ENCODE measurements around the gene PIK3AP1.

Gene PIK3AP1

GRCh38 chr10:96641396-96642295 is 78.7 kb downstream of the PIK3AP1 start:
- no peak for DNase-seq

DNA sequence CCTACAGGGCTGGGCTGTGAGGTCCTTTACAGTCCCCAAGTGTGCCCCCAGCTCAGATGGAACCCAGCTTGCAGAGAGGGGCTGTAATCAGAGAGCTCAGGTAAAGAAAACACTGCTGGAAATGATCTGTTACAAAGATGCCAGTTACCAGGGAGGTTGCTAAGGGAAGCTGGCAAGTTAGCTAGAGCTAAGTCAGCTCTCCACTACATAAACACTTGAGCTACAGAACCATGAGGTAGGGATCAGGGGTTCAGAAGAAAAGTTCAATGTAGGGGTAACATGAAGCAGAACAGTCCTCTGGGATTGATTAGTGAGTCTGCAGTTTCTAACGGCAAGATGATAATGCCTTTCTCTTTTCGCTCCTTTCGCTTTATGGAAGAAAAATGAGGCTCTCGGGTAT is 80.4 kb downstream of the PIK3AP1 start:
- no peak for DNase-seq

DNA sequence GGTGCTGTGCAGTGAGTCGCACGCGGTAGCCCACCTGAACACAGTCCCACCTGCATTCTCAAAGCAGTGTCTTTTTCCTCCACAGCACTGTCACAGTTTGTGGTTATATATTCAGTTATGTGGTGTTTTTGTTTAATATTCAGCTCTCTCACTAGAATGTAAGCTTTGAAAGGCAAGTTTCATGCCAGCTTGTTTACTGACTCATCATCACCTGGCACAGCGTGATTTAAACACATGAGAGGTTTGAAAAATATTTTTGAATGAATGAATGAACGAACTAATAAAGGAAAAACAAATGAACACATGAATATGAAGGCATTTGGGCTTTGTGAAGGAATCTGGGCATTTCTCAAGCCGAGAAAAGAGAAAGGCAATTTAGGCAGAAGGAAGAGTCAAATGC is 81.6 kb downstream of the PIK3AP1 start:
- no peak for DNase-seq

GRCh38 chr10:96638120-96638519 is 82.2 kb downstream of the PIK3AP1 start:
- no peak for DNase-seq

GRCh38 chr10:96637709-96638108 is 82.6 kb downstream of the PIK3AP1 start:
- DNase-seq, result no peak

DNA sequence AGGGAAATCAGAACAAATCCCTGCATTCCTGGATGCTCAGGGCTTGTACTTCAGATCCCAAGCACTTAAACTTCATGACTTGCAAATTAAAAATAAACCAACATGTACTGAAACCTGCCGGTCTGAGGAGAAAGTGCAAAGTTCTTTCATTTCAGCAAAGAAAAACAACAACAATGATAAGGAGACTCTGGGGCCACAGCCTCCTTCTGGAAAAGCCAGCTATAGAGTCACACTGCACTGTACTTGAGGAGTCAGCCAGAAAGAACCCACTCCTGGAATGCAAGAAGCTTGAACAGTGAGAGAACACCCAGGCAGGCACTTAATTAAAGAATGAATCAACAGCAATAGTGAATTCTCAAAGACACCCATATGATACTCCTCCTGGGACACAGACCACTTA is 83.8 kb downstream of the PIK3AP1 start:
- no peak for DNase-seq

DNA sequence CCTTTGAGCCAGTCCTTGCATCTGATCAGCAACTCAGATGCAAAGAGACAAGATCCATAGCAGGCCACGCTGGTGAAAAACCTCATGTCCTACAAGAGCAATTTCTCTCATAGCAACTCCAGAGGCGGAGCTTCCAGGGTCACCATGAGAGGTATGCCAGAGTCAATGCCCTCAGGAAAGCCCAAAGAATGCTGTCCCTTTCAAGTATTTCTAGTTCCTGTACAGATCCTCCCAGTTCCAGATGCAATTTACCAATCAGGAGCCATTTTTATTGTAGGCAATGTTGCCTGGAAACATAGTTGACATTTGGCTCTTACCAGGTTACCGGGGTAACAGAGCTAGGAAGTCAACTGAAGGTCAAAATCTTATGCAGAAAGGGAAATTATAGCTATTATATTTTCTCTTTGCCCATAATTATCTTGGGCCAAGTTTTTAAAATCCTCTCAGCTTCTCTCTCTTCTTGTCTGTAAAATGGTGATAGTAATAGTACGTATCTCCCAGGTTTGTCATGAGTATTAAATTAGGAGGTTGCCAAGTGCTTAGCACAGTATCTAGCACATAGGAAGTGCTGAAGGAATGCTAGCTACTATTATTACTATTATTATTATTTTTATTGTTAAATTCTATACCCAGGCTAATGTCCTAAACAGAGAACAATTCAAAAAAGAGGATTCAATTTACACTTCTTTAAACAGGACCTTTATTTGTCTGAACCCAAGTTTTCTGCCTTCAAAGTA is 87.2 kb downstream of the PIK3AP1 start:
- DNase-seq, result no peak

DNA sequence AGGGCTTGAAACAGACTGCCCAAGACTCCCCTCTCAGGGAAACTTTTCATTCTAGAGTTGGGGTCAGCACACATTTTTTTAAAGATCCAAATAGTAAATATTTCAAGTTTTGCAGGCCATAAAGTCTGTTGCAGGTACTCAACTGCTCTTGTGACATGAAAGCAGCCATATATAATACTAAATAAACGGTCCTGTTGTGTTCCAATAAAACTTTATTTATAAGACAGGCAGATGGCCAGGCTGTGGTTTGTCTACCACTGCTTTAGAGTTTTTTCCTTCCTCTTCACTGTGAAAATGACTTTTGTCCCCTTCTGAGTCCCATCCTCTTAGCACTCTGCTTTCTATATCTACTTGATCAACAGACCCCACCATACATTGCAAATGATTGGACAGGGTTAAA is 93.0 kb downstream of the PIK3AP1 start:
- no peak for DNase-seq

DNA sequence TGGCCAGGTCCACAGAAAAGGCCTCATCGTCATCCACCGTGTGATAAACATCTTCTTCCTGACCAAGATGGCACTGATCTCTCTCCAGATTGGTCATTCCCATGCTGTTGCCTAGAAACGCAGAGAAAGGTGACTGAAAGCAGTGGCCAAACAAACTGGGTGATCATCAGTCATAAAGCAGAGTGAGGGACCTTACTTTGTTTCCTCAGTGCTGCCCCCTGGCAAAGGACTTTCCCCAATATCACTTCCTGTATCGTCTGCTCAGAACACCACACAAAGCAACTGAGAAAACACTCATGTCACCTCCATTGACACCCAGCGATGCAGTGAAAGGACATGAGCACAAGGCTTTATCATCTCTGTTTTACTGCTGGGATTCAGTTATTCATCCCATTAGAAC is 93.5 kb downstream of the PIK3AP1 start:
- DNase-seq, result no peak

GRCh38 chr10:96625173-96625572 is 95.1 kb downstream of the PIK3AP1 start:
- DNase-seq, result no peak

DNA sequence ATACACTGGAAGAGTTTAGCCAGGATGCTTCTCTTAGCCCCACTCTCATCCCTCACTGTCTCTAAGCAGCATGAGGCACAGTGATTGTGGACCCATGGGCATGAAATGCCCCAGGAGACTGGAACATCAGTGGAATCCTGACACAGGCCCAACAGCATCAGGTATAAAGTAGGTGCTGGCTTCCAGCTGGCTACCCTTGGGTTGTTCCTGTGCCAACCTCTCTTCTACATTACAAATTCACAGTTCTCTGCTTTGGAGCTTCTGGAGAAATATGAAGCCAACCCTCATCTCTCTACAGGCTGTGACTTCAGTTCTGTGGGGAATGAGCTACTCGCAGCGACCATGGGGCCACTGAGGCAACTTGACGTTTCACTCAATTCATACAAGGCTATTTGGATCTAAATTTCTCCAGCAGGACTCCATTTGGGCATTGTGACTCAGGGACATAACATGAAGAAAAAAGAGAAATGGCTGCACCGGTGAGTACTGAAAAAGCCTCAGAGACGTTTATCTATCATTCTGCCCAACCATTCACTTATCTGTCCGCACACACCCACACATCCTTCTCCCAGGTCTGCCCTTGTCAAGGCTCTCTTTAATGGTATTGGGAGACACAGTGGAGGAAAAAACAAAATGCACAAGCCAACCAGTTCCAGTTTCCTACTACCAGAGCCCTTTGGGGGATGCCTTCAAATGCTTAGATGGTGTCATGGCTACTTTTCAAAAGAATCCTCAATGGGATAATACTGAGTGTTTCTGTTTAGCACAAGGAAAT is 98.1 kb downstream of the PIK3AP1 start:
- no peak for DNase-seq

GRCh38 chr10:96619796-96620773 is 100.2 kb downstream of the PIK3AP1 start:
- no peak for DNase-seq

- DNase-seq, result no peak
Observed at GRCh38 chr10:96619120-96619519, 101.2 kb downstream of the PIK3AP1 start.

GRCh38 chr10:96618653-96619052 is 101.7 kb downstream of the PIK3AP1 start:
- no peak for DNase-seq

- no peak for DNase-seq
Observed at GRCh38 chr10:96616961-96617360, 103.4 kb downstream of the PIK3AP1 start.

- no peak for DNase-seq
Observed at GRCh38 chr10:96614515-96614914, 105.8 kb downstream of the PIK3AP1 start.

GRCh38 chr10:96613576-96613975 is 106.7 kb downstream of the PIK3AP1 start:
- DNase-seq, result no peak

GRCh38 chr10:96612055-96612830 is 108.1 kb downstream of the PIK3AP1 start:
- DNase-seq, result no peak

GRCh38 chr10:96610817-96611216 is 109.5 kb downstream of the PIK3AP1 start:
- no peak for DNase-seq

GRCh38 chr10:96609510-96609909 is 110.8 kb downstream of the PIK3AP1 start:
- no peak for DNase-seq

GRCh38 chr10:96608805-96609204 is 111.5 kb downstream of the PIK3AP1 start:
- no peak for DNase-seq
